Endothelial cell of umbilical vein (primary cell): ENCODE measurements around the gene TMEM169. TPM values are rescaled to one million over a fixed set of nuclear protein-coding genes. Genes with fewer than 3 reads are reported as not detected.

Experiments
- BruUV-seq: library from RNA; stranded (reverse); fragments of 400-500 nt; replicated peaks from 2 replicates; lab custom pipeline; 2021; lab: Mats Ljungman, UMichigan
- CTCF ChIA-PET: fragments of 300-600, 350-600 bp; sonication (Branson Sonifier 250); formaldehyde crosslinking; loops from one replicate; lab custom pipeline; 2021; ENCODE audit warnings: antibody characterized with exemption, inconsistent platforms; lab: Charles Lee
- POLR2A ChIA-PET: fragments of 300-600, 350-600 bp; sonication (Branson Sonifier 250); formaldehyde crosslinking; loops from one replicate; lab custom pipeline; 2021; ENCODE audit warnings: antibody characterized with exemption, inconsistent platforms; lab: Charles Lee
- DNase-seq: peaks from one replicate; pipeline ENCODE4 v3.0.0-alpha.2; 2011; ENCODE audit warnings: low read depth, low spot score
- FAIRE-seq: peaks from 2 replicates; lab custom pipeline; 2011; peaks lifted over from hg19 to GRCh38; lab: Jason Lieb, UNC
- H2AFZ ChIP-seq: 2 replicates; pipeline ENCODE4 v1.6.0; 2012; ENCODE audit warnings: low read depth, low read length, control low read depth, inconsistent platforms
- H3K27ac ChIP-seq: 2 replicates; pipeline ENCODE4 v1.5.1; 2011; ENCODE audit warnings: low read depth, mild to moderate bottlenecking, control low read depth, low read length, moderate library complexity; ENCODE audit not compliant: insufficient read depth
- H3K27me3 ChIP-seq, 2 experiments: 2 replicates each; pipeline versions ENCODE4 v1.6.0 to v1.6.1; 2011; ENCODE audit warnings: low read length in 2 of 2, mixed read lengths in 1 of 2; ENCODE audit not compliant: control insufficient read depth in 2 of 2, insufficient read depth in 2 of 2
- H3K36me3 ChIP-seq, 2 experiments: 2 replicates in 1 of 2; 3 replicates in 1 of 2; pipeline ENCODE4 v1.5.1; 2011; ENCODE audit warnings: low read length in 2 of 2, mild to moderate bottlenecking in 1 of 2, moderate library complexity in 1 of 2; ENCODE audit not compliant: control insufficient read depth in 2 of 2, insufficient read depth in 2 of 2; ENCODE audit errors: extremely low read depth in 1 of 2
- H3K4me1 ChIP-seq: 3 replicates; pipeline ENCODE4 v1.5.1; 2011; ENCODE audit warnings: mild to moderate bottlenecking, low read length; ENCODE audit not compliant: control insufficient read depth, insufficient read depth; ENCODE audit errors: extremely low read depth
- H3K4me2 ChIP-seq: 2 replicates; pipeline ENCODE4 v1.6.1; 2011; ENCODE audit warnings: low read length, control low read depth, mixed read lengths; ENCODE audit not compliant: insufficient read depth
- H3K4me3 ChIP-seq, 3 experiments: fragments of 200-600 bp in 1 of 3; sonication (generic), shearing (Covaris generic) in 1 of 3; replicated peaks in 1 of 3; 2 replicates each; pipeline ENCODE4 v1.5.1; 2011 to 2016; ENCODE audit warnings: control low read depth in 3 of 3, low read length in 3 of 3, mild to moderate bottlenecking in 2 of 3, inconsistent platforms in 1 of 3, low read depth in 1 of 3, moderate library complexity in 1 of 3; ENCODE audit not compliant: insufficient read depth in 1 of 3
- H3K79me2 ChIP-seq: 2 replicates; pipeline ENCODE4 v1.6.0; 2012; ENCODE audit warnings: low read length, inconsistent platforms; ENCODE audit not compliant: control insufficient read depth, insufficient read depth
- H3K9ac ChIP-seq: replicated peaks from 2 replicates; pipeline ENCODE3; 2011; ENCODE audit warnings: low read length, control low read depth; ENCODE audit not compliant: insufficient read depth; ENCODE audit errors: extremely low read depth
- H3K9me1 ChIP-seq: replicated peaks from 3 replicates; pipeline ENCODE4 v1.6.0; 2011; ENCODE audit warnings: mild to moderate bottlenecking, low read length; ENCODE audit not compliant: control insufficient read depth, insufficient read depth; ENCODE audit errors: extremely low read depth
- H3K9me3 ChIP-seq: replicated peaks from 2 replicates; pipeline ENCODE4 v1.5.1; 2012; ENCODE audit warnings: low read length, inconsistent platforms; ENCODE audit not compliant: control insufficient read depth, insufficient read depth
- H4K20me1 ChIP-seq: replicated peaks from 2 replicates; pipeline ENCODE3; 2011; ENCODE audit warnings: mild to moderate bottlenecking, low read length; ENCODE audit not compliant: control insufficient read depth, insufficient read depth; ENCODE audit errors: extremely low read depth
- EZH2 ChIP-seq: IDR thresholded peaks from 2 replicates; pipeline ENCODE4 v1.6.1; 2012; ENCODE audit warnings: borderline replicate concordance, low read depth, mild to moderate bottlenecking, moderate library complexity, low read length, inconsistent platforms; ENCODE audit not compliant: severe bottlenecking
- FOS ChIP-seq: IDR thresholded peaks from 2 replicates; pipeline ENCODE4 v1.6.1; 2011; ENCODE audit warnings: mild to moderate bottlenecking, low read length, moderate library complexity, borderline replicate concordance; ENCODE audit not compliant: insufficient read depth
- GATA2 ChIP-seq: IDR thresholded peaks from 2 replicates; pipeline ENCODE4 v1.7.0; 2011; ENCODE audit warnings: low read depth, mild to moderate bottlenecking, moderate library complexity, mixed read lengths, low read length; ENCODE audit not compliant: insufficient read length, insufficient read depth
- JUN ChIP-seq: IDR thresholded peaks from 2 replicates; pipeline ENCODE4 v1.6.1; 2011; ENCODE audit warnings: borderline replicate concordance, low read depth; ENCODE audit not compliant: insufficient read length, insufficient read depth
- MYC ChIP-seq: IDR thresholded peaks from one replicate; pipeline ENCODE4 v1.6.1; 2011; ENCODE audit warnings: mild to moderate bottlenecking, low read depth, low read length
- POLR2A ChIP-seq: IDR thresholded peaks from 2 replicates; pipeline ENCODE4 v1.6.1; 2012; ENCODE audit warnings: low read depth, mild to moderate bottlenecking, control low read depth, low read length
- POLR2AphosphoS5 ChIP-seq: IDR thresholded peaks from 2 replicates; pipeline ENCODE4 v1.6.1; 2012; ENCODE audit warnings: low read depth, mild to moderate bottlenecking, control low read depth, low read length, moderate library complexity; ENCODE audit not compliant: insufficient read depth
- dilution Hi-C: fragments of 300-500 bp; cut with MboI; formaldehyde crosslinking; loops from one replicate; pipeline ENCODE4 v1.15.0; 2019; ENCODE audit warnings: low sequenced_read_pairs; ENCODE audit not compliant: extremely low pct_ligation_motif_present
- intact Hi-C: fragments of 100-400 bp; cut with micrococcal nuclease; formaldehyde crosslinking; loops from one replicate; pipeline ENCODE4 v1.10.0; 2022
- polyA plus RNA-seq, 4 experiments: library from polyadenylated mRNA; depleted of rRNA in 3 of 4; stranded (reverse) in 3 of 4; unstranded in 1 of 4; fragments of >200 nt; gene quantifications; 2 replicates each; pipeline versions ENCODE4 v1.2.1 to v1.2.3, GENCODE V29; 2011 to 2012; ENCODE audit warnings: missing spikeins in 1 of 4
- total RNA-seq: library from RNA; stranded (reverse); gene quantifications from 2 replicates; pipeline ENCODE4 v1.2.3, GENCODE V29; 2021
- TF ChIP-seq, protein P1 (sequence below), 2 donors: IDR thresholded peaks; 1 replicate in 1 of 2; 2 replicates in 1 of 2; pipeline ENCODE4 v1.5.1; 2011; ENCODE audit warnings: low read length in 2 of 2, mild to moderate bottlenecking in 2 of 2, moderate library complexity in 2 of 2, control low read depth in 1 of 2, inconsistent platforms in 1 of 2, low read depth in 1 of 2; ENCODE audit not compliant: insufficient read depth in 1 of 2; ENCODE audit errors: extremely low read depth in 1 of 2
- TF ChIP-seq, protein P2 (sequence below): IDR thresholded peaks from 2 replicates; pipeline ENCODE4 v1.6.1; 2011; ENCODE audit not compliant: insufficient read depth, insufficient read length

TMEM169 gene
- total and polyA plus RNA-seq, 2 donors (not counting 3 experiments of a cell fraction or from before 2014, with no cell fraction given): 0.20 TPM; not detected in 1

DNA sequence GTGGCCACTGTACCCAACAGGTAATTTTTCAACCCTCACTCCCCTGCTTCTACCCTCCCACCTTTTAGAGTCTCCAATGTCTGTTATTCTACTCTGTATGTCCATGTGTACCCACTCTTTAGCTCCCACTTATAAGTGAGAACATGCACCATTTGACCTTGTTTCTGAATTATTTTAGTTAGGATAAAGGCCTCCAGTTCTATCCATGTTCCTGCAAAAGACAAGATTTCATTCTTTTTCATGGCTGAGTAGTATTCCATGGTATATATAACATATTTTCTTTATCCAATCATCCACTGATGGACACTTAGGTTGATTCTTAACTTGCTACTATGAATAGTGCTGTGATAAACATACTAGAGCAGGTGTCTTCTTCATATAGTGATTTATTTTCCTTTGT is 9.2 kb upstream of the TMEM169 start:
- Histone ChIP-seq H3K4me1 (no peaks in the 10 kb centered on the region), H4K20me1 (no peaks in the 10 kb centered on the region), H3K27me3 (no peaks in the 10 kb centered on the region), H3K9me3 (no peaks in the 10 kb centered on the region), H3K27ac (no peak overlapping the region), H3K9ac (no peak overlapping the region), H2AFZ (no peak overlapping the region), H3K36me3 (no peaks in the 10 kb centered on the region), H3K4me3 (no peak overlapping the region), H3K9me1 (no peaks in the 10 kb centered on the region), H3K4me2 (no peak overlapping the region), H3K79me2 (no peaks in the 10 kb centered on the region)
- CTCF ChIA-PET: no interaction called here
- dilution Hi-C loops (no loop called here), intact Hi-C loops (no loop called here)
- BruUV-seq: no TSS peak
- FAIRE-seq (no peak), DNase-seq (no peak)
- POLR2A ChIA-PET: no interaction called here
- TF ChIP-seq POLR2A (no peak), GATA2 (no peak), EZH2 (no peak), POLR2AphosphoS5 (no peak), JUN (no peak), MYC (no peak), FOS (no peak)

DNA sequence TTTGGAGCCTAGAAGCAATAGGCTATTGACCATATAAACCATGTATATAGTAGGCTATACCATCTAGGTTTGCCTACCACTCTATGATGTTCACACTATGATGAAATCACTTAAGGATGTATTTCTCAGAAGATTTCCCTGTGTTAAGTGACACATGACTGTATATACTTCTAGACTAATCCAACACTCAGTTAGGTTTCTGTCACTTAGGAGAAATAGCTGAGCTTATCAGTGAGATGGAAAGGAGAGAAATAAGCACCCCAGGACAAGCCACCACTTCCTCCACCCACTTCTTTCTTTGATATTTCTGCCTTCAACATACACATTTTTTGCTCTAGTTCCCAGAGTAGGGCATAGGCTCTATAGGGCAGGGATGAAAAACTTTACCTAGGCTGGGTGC is 7.9 kb upstream of the TMEM169 start:
- H3K36me3 ChIP-seq: no peaks in the 10 kb centered on the region
- no peaks in the 10 kb centered on the region for H3K9me3 ChIP-seq
- no peaks in the 10 kb centered on the region for H3K79me2 ChIP-seq
- no TSS peak for BruUV-seq
- no peak overlapping the region for H2AFZ ChIP-seq
- intact Hi-C loops: no loop called here
- no peaks in the 10 kb centered on the region for H4K20me1 ChIP-seq
- no peaks in the 10 kb centered on the region for H3K9me1 ChIP-seq
- H3K27me3 ChIP-seq: no peaks in the 10 kb centered on the region
- no peak overlapping the region for H3K27ac ChIP-seq
- no peaks in the 10 kb centered on the region for H3K4me1 ChIP-seq
- no peak overlapping the region for H3K9ac ChIP-seq
- TF ChIP-seq, protein P1, sequence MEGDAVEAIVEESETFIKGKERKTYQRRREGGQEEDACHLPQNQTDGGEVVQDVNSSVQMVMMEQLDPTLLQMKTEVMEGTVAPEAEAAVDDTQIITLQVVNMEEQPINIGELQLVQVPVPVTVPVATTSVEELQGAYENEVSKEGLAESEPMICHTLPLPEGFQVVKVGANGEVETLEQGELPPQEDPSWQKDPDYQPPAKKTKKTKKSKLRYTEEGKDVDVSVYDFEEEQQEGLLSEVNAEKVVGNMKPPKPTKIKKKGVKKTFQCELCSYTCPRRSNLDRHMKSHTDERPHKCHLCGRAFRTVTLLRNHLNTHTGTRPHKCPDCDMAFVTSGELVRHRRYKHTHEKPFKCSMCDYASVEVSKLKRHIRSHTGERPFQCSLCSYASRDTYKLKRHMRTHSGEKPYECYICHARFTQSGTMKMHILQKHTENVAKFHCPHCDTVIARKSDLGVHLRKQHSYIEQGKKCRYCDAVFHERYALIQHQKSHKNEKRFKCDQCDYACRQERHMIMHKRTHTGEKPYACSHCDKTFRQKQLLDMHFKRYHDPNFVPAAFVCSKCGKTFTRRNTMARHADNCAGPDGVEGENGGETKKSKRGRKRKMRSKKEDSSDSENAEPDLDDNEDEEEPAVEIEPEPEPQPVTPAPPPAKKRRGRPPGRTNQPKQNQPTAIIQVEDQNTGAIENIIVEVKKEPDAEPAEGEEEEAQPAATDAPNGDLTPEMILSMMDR (IDR thresholded peaks at IDR 0.05; ENCODE audit: extremely low read depth in 1 of 2, insufficient read depth in 1 of 2, low read depth in 1 of 2, low read length in 2 of 2): no peak
- TF ChIP-seq JUN: no peak
- TF ChIP-seq MYC: no peak
- no peak for TF ChIP-seq GATA2
- TF ChIP-seq FOS: no peak
- TF ChIP-seq, protein P2, sequence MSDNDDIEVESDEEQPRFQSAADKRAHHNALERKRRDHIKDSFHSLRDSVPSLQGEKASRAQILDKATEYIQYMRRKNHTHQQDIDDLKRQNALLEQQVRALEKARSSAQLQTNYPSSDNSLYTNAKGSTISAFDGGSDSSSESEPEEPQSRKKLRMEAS: no peak
- no peak for TF ChIP-seq POLR2AphosphoS5
- no peak for TF ChIP-seq POLR2A
- TF ChIP-seq EZH2: no peak
- dilution Hi-C loops: no loop called here
- ChIA-PET POLR2A (no interaction called here), CTCF (no interaction called here)
- FAIRE-seq (no peak), DNase-seq (no peak)
- no peak overlapping the region for H3K4me3 ChIP-seq
- no peak overlapping the region for H3K4me2 ChIP-seq
